ENCODE data around the gene MSRB3. TPM values are rescaled to one million over a fixed set of nuclear protein-coding genes. Genes with fewer than 3 reads are reported as not detected.
A peak's percentile ranks its signal among the peaks of the same experiment; 100 is the strongest.

MSRB3 gene
- total RNA-seq, 1 donor from 2014 or later, result 77.3 TPM

- no peaks in the 10 kb centered on the region for H3K27me3 Mint-ChIP-seq (ENCODE audit: unreplicated experiment)
- peaks cover 32% of the 10 kb centered on the region for H3K4me1 Mint-ChIP-seq (ENCODE audit: unreplicated experiment)
- H3K9me3 Mint-ChIP-seq (ENCODE audit: unreplicated experiment), result peaks cover 6% of the 10 kb centered on the region
- no peaks in the 10 kb centered on the region for H3K36me3 Mint-ChIP-seq (ENCODE audit: unreplicated experiment)
- TF ChIP-seq CTCF (IDR thresholded peaks at IDR 0.05), result no peak
- no peak for DNase-seq (ENCODE audit: extremely low spot score, unreplicated experiment)
- H3K27ac Mint-ChIP-seq (ENCODE audit: unreplicated experiment), result no peak overlapping the region
- no peak overlapping the region for H3K4me3 Mint-ChIP-seq (ENCODE audit: unreplicated experiment)
These were observed 216.8 kb downstream of the MSRB3 start for GRCh38 chr12:65495233-65495632.

GRCh38 chr12:65496617-65497016 is 218.1 kb downstream of the MSRB3 start:
- Mint-ChIP-seq H3K4me1 (ENCODE audit: unreplicated experiment) (peaks cover 43% of the 10 kb centered on the region), H3K27ac (ENCODE audit: unreplicated experiment) (no peak overlapping the region), H3K36me3 (ENCODE audit: unreplicated experiment) (no peaks in the 10 kb centered on the region), H3K27me3 (ENCODE audit: unreplicated experiment) (no peaks in the 10 kb centered on the region), H3K9me3 (ENCODE audit: unreplicated experiment) (peaks cover 5% of the 10 kb centered on the region), H3K4me3 (ENCODE audit: unreplicated experiment) (no peak overlapping the region)
- no peak for TF ChIP-seq CTCF (IDR thresholded peaks at IDR 0.05)
- no peak for DNase-seq (ENCODE audit: extremely low spot score, unreplicated experiment)

- Mint-ChIP-seq H3K4me3 (ENCODE audit: unreplicated experiment) (no peak overlapping the region), H3K4me1 (ENCODE audit: unreplicated experiment) (peaks cover 43% of the 10 kb centered on the region), H3K27me3 (ENCODE audit: unreplicated experiment) (no peaks in the 10 kb centered on the region), H3K9me3 (ENCODE audit: unreplicated experiment) (no peaks in the 10 kb centered on the region), H3K27ac (ENCODE audit: unreplicated experiment) (peak overlapping the region; percentile 9), H3K36me3 (ENCODE audit: unreplicated experiment) (no peaks in the 10 kb centered on the region)
- no peak for TF ChIP-seq CTCF (IDR thresholded peaks at IDR 0.05)
- DNase-seq (ENCODE audit: extremely low spot score, unreplicated experiment), result no peak
These were observed 219.2 kb downstream of the MSRB3 start for GRCh38 chr12:65497660-65498059.

GRCh38 chr12:65499167-65499566 is 220.7 kb downstream of the MSRB3 start:
- H3K9me3 Mint-ChIP-seq (ENCODE audit: unreplicated experiment), result no peaks in the 10 kb centered on the region
- no peak for DNase-seq (ENCODE audit: extremely low spot score, unreplicated experiment)
- H3K27me3 Mint-ChIP-seq (ENCODE audit: unreplicated experiment), result no peaks in the 10 kb centered on the region
- H3K4me1 Mint-ChIP-seq (ENCODE audit: unreplicated experiment), result peaks cover 43% of the 10 kb centered on the region
- H3K36me3 Mint-ChIP-seq (ENCODE audit: unreplicated experiment), result no peaks in the 10 kb centered on the region
- no peak overlapping the region for H3K27ac Mint-ChIP-seq (ENCODE audit: unreplicated experiment)
- H3K4me3 Mint-ChIP-seq (ENCODE audit: unreplicated experiment), result no peak overlapping the region
- no peak for TF ChIP-seq CTCF (IDR thresholded peaks at IDR 0.05)

GRCh38 chr12:65500091-65500900 is 221.8 kb downstream of the MSRB3 start:
- Mint-ChIP-seq H3K36me3 (ENCODE audit: unreplicated experiment) (no peaks in the 10 kb centered on the region), H3K27ac (ENCODE audit: unreplicated experiment) (no peak overlapping the region), H3K9me3 (ENCODE audit: unreplicated experiment) (no peaks in the 10 kb centered on the region), H3K4me1 (ENCODE audit: unreplicated experiment) (peaks cover 38% of the 10 kb centered on the region), H3K4me3 (ENCODE audit: unreplicated experiment) (no peak overlapping the region), H3K27me3 (ENCODE audit: unreplicated experiment) (no peaks in the 10 kb centered on the region)
- no peak for TF ChIP-seq CTCF (IDR thresholded peaks at IDR 0.05)
- DNase-seq (ENCODE audit: extremely low spot score, unreplicated experiment), result no peak
